K562 (cell line): ENCODE data around the gene GPR33. TPM values are rescaled to one million over a fixed set of nuclear protein-coding genes. Genes with fewer than 3 reads are reported as not detected.

ENCODE experiments used
- ASH1L ChIP-seq: fragments of 450-650 bp; IDR thresholded peaks from 2 replicates; pipeline ENCODE4 v1.6.1; 2018; ENCODE audit warnings: borderline replicate concordance, mild to moderate bottlenecking, low read depth; ENCODE audit not compliant: partially characterized antibody
- ATF3 ChIP-seq, 2 experiments: fragments of 450-650 bp in 1 of 2; sonication (generic) in 1 of 2; formaldehyde crosslinking in 1 of 2; IDR thresholded peaks in 1 of 2; conservative IDR thresholded peaks in 1 of 2; 2 replicates each; pipeline versions ENCODE4 v1.6.1 to v1.8.1; 2016 to 2023; ENCODE audit warnings: mild to moderate bottlenecking in 2 of 2, moderate library complexity in 2 of 2, inconsistent platforms in 1 of 2, missing genetic modification reagents in 1 of 2
- ATF7 ChIP-seq: fragments of 450-650 bp; IDR thresholded peaks from 2 replicates; pipeline ENCODE4 v1.7.1; 2014; ENCODE audit warnings: mild to moderate bottlenecking, moderate library complexity
- FOS ChIP-seq: IDR thresholded peaks from 3 replicates; pipeline ENCODE4 v1.6.1; 2011; ENCODE audit not compliant: insufficient read length; ENCODE audit errors: extremely low read depth
- XRCC3 ChIP-seq: fragments of 450-650 bp; IDR thresholded peaks from 2 replicates; pipeline ENCODE4 v1.6.1; 2017; ENCODE audit warnings: mild to moderate bottlenecking, moderate library complexity
- XRCC5 ChIP-seq: fragments of 200-400 bp; formaldehyde crosslinking; IDR thresholded peaks from 2 replicates; pipeline ENCODE4 v1.6.1; 2017; ENCODE audit warnings: low read depth, mild to moderate bottlenecking, low read length
- ZBTB40 ChIP-seq, 2 experiments: fragments of 450-650 bp in 1 of 2; sonication (generic) in 1 of 2; formaldehyde crosslinking in 1 of 2; IDR thresholded peaks; 2 replicates each; pipeline versions ENCODE4 v1.7.1 to v1.9.0; 2016 to 2022; ENCODE audit warnings: inconsistent platforms in 1 of 2, mild to moderate bottlenecking in 1 of 2, missing genetic modification reagents in 1 of 2
- ZZZ3 ChIP-seq: fragments of 450-650 bp; IDR thresholded peaks from 2 replicates; pipeline ENCODE4 v1.6.1; 2016; ENCODE audit warnings: antibody characterized with exemption, mild to moderate bottlenecking, moderate library complexity
- polyA plus RNA-seq, 8 experiments: library from polyadenylated mRNA; depleted of rRNA in 4 of 8; stranded (reverse) in 5 of 8; unstranded in 3 of 8; fragments of >200 nt; fragmentation: Nextera tagmentation in 2 of 8; fragmentation: Illumina TruSeq in 1 of 8; extraction: Ambion mirVana in 2 of 8; extraction: Trizol in 1 of 8; gene quantifications; 2 replicates each; pipeline versions ENCODE4 v1.2.1 to v1.2.3, GENCODE V29; 2011 to 2014; ENCODE audit warnings: inconsistent platforms in 1 of 8, missing spikeins in 1 of 8
- total RNA-seq, 7 experiments: library from RNA; depleted of rRNA in 6 of 7; stranded (reverse); fragments of >200 nt in 6 of 7; fragmentation: Illumina TruSeq in 2 of 7; extraction: Trizol in 2 of 7; gene quantifications; 2 replicates each; pipeline versions ENCODE4 v1.2.1 to v1.2.3, GENCODE V29; 2011 to 2021; ENCODE audit warnings: low replicate concordance in 1 of 7

The GPR33 gene
- total and polyA plus RNA-seq, 9 of the 15 experiments (the other 6 are each of a cell fraction or from before 2014, with no cell fraction given), result not detected

GRCh38 chr14:31457665-31458659, 29.9 kb downstream of the GPR33 start (continued):
- TF ChIP-seq ZBTB40 (IDR thresholded peaks at IDR 0.05) (0 out of 2 replicates have a peak, but pooled peaks have one; percentile 16), ZBTB40 (CRISPR knock-in tag; IDR thresholded peaks at IDR 0.05) (no peak), XRCC3 (no peak), ASH1L (no peak), ZZZ3 (no peak), ATF3 (IDR thresholded peaks at IDR 0.05) (peak; percentile 71), ATF3 (CRISPR knock-in tag; conservative IDR thresholded peaks at IDR 0.05) (no peak), ATF7 (peak; percentile 52; the same call in 1 of the 2 replicates), FOS (no peak), XRCC5 (no peak)
